ENCODE measurements around the gene PINK1. TPM values are rescaled to one million over a fixed set of nuclear protein-coding genes. Genes with fewer than 3 reads are reported as not detected.

The PINK1 gene
- total and polyA plus RNA-seq, 2 of the 13 experiments (the other 11 are each of a cell fraction or from before 2014, with no cell fraction given): 15.3 to 16.1 TPM

DNA sequence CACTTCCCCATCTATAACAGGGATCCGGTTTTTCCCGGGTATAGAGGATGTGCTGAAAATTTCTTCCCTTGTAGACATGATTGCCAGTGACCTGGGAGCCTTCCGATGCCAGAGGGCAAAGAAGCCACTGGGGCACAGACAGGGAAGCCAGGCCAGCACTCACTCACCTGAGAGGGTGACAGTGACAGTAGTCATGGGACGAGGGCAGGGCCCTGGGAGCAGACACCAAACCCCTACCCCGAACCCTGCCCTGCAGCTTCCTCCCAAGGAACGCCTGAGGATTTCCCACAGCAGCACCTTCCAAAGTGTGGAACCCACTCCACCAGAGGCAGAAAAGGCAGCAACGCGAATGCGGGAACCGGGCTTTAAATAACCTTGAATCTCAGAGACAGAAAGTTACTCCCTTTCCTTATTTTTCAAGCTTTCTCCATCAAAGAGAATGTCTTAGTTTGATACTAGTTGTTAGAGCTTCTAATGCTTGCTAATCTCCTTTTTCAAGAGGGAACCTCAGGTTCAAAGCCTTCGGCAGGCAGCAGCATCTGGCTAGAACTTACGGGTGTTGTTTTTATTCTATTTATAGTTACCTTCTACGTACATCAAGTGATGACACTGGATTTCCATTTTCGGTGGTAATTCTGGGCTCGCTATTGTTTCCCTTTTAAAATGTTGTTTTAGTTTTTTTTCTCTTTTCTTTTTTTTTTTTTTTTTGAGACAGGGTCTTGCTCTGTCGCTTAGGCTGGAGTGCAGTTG is 25.1 kb downstream of the PINK1 start:
- Histone ChIP-seq H3K36me3 (replicated peaks in 1 of 2; ENCODE audit: control insufficient read depth in 1 of 2, insufficient read depth in 2 of 2, low read length in 2 of 2) (peaks cover 32 to 54% of the 10 kb centered on the region in 2 experiments), H4K20me1 (ENCODE audit: insufficient read depth, low read length) (no peaks in the 10 kb centered on the region), H3K9ac (ENCODE audit: insufficient read depth, low read depth, low read length) (0 out of 2 replicates have a peak overlapping the region, but pooled peaks have one; percentile 1), H3K9me3 (ENCODE audit: low read length) (no peaks in the 10 kb centered on the region), H3K4me2 (ENCODE audit: low read depth, low read length) (no peak overlapping the region), H3K27ac (ENCODE audit: extremely low read length, insufficient read depth, low read length) (no peak overlapping the region), H3K4me1 (ENCODE audit: insufficient read depth, low read length) (peaks cover 47% of the 10 kb centered on the region), H3K4me3 (replicated peaks in 1 of 3; ENCODE audit: insufficient read depth in 1 of 3, low read depth in 2 of 3, low read length in 3 of 3) (no peak overlapping the region), H3K27me3 (ENCODE audit: control insufficient read depth in 1 of 2, insufficient read depth in 2 of 2, low read length in 2 of 2) (no peaks in the 10 kb centered on the region; a peak in 1 of 5 replicates), H3K79me2 (ENCODE audit: insufficient read depth, low read length) (peaks cover 48% of the 10 kb centered on the region), H2AFZ (ENCODE audit: low read length) (no peak overlapping the region)
- 93% methylated on average over 15 of the region's 16 CpGs for WGBS (ENCODE audit: low lambda C conversion rate)
- FAIRE-seq (no peak), DNase-seq (ENCODE audit: low spot score) (no peak), ATAC-seq (no peak)
- no TSS peak for BruUV-seq (replicated peaks)
- intact Hi-C loops (cut with micrococcal nuclease; ENCODE audit: unreplicated experiment): no loop called here
- CTCF ChIA-PET (ENCODE audit: low intra/inter-chr PET ratio, low total read pairs): no interaction called here
- no peak for TF ChIP-seq MXI1 (IDR thresholded peaks at IDR 0.05; ENCODE audit: borderline replicate concordance, low read depth, low read length)
- no peak for TF ChIP-seq TEAD2 (CRISPR knock-in tag; IDR thresholded peaks at IDR 0.05)
- TF ChIP-seq ZNF629 (CRISPR knock-in tag; conservative IDR thresholded peaks at IDR 0.05): no peak
- TF ChIP-seq ATF1 (CRISPR knock-in tag; IDR thresholded peaks at IDR 0.05): no peak
- no peak for TF ChIP-seq MLLT10 (CRISPR knock-in tag; IDR thresholded peaks at IDR 0.05)
- TF ChIP-seq CENPBD1 (CRISPR knock-in tag; IDR thresholded peaks at IDR 0.05; ENCODE audit: borderline replicate concordance, low read depth): no peak
- no peak for TF ChIP-seq KLF15 (CRISPR knock-in tag; IDR thresholded peaks at IDR 0.05; ENCODE audit: borderline replicate concordance)
- no peak for TF ChIP-seq FIP1L1 (IDR thresholded peaks at IDR 0.05; ENCODE audit: borderline replicate concordance, insufficient read depth, low read depth, low read length)
- TF ChIP-seq MAZ (IDR thresholded peaks at IDR 0.05; ENCODE audit: borderline replicate concordance, low read depth, low read length): no peak
- TF ChIP-seq MAZ (CRISPR knock-in tag; IDR thresholded peaks at IDR 0.05; ENCODE audit: low read depth): no peak
- no peak for TF ChIP-seq GZF1 (CRISPR knock-in tag; IDR thresholded peaks at IDR 0.05)
- TF ChIP-seq JUND (CRISPR knock-in tag; IDR thresholded peaks at IDR 0.05): no peak
- no peak for TF ChIP-seq ZNF34 (CRISPR knock-in tag; IDR thresholded peaks at IDR 0.05; ENCODE audit: borderline replicate concordance)
- no peak for TF ChIP-seq SNAPC4 (CRISPR knock-in tag; IDR thresholded peaks at IDR 0.05)
- no peak for TF ChIP-seq U2AF1 (optimal IDR thresholded peaks at IDR 0.05; ENCODE audit: low read depth, low read length)
- TF ChIP-seq SSRP1 (CRISPR knock-in tag; IDR thresholded peaks at IDR 0.05): no peak
- no peak for TF ChIP-seq CTCF (CRISPR knock-in tag; IDR thresholded peaks at IDR 0.05)
- in situ Hi-C loops (cut with HindIII; ENCODE audit: extremely low pct_ligation_motif_present, low pct_unique_long_range_greater_than_20kb): no loop called here
- POLR2A ChIA-PET: no interaction called here

Measured in HepG2 (cell line).